Frontal cortex (tissue), 4 donors: ENCODE measurements around the gene PDE9A. TPM values are rescaled to one million over a fixed set of nuclear protein-coding genes. Genes with fewer than 3 reads are reported as not detected.

Experiments used
- DNase-seq, 2 donors: peaks; one replicate each; pipeline ENCODE4 v3.0.0; 2012; ENCODE audit warnings: low spot score in 2 of 2
- FAIRE-seq: peaks from 2 replicates; lab custom pipeline; 2012; peaks lifted over from hg19 to GRCh38; lab: Jason Lieb, UNC
- total RNA-seq: library from RNA; depleted of rRNA; stranded (reverse); fragments of >200 nt; gene quantifications from one replicate; pipeline ENCODE4 v1.2.3, GENCODE V29; 2014
- donor health status: control.
- donor health status: control.
- donor health status: control.

PDE9A gene
- total RNA-seq, 1 donor from 2014 or later: 13.0 TPM

GRCh38 chr21:42682661-42683210 is 29.3 kb downstream of the PDE9A start:
- DNase-seq (no peak), FAIRE-seq (no peak)

GRCh38 chr21:42683371-42684108 is 30.1 kb downstream of the PDE9A start:
- no peak for DNase-seq
- no peak for FAIRE-seq

- FAIRE-seq (no peak), DNase-seq (peak in 1 of 2 donors; percentile 51)
Measured at GRCh38 chr21:42684109-42684916, 30.9 kb downstream of the PDE9A start.

GRCh38 chr21:42685036-42685435 is 31.6 kb downstream of the PDE9A start:
- FAIRE-seq (no peak), DNase-seq (peak in 1 of 2 donors; percentile 46)

- no peak for FAIRE-seq
- DNase-seq: no peak
Measured at GRCh38 chr21:42685954-42686500, 32.6 kb downstream of the PDE9A start.

- no peak for DNase-seq
- no peak for FAIRE-seq
Measured at GRCh38 chr21:42687796-42688195, 34.4 kb downstream of the PDE9A start.

- DNase-seq (no peak), FAIRE-seq (no peak)
Measured at GRCh38 chr21:42688226-42688840, 34.9 kb downstream of the PDE9A start.

- DNase-seq (no peak), FAIRE-seq (no peak)
Measured at GRCh38 chr21:42688841-42689371, 35.5 kb downstream of the PDE9A start.

- FAIRE-seq: no peak
Measured at GRCh38 chr21:42690586-42690985, 37.2 kb downstream of the PDE9A start.

GRCh38 chr21:42691901-42692559 is 38.6 kb downstream of the PDE9A start:
- no peak for FAIRE-seq
- no peak for DNase-seq

More at GRCh38 chr21:42690586-42690985, 37.2 kb downstream of the PDE9A start:
- no peak for DNase-seq

- DNase-seq: no peak
- no peak for FAIRE-seq
Measured at GRCh38 chr21:42692688-42693087, 39.3 kb downstream of the PDE9A start.

GRCh38 chr21:42694751-42695696 is 41.6 kb downstream of the PDE9A start:
- no peak for FAIRE-seq
- DNase-seq: no peak

GRCh38 chr21:42695697-42696380 is 42.4 kb downstream of the PDE9A start:
- DNase-seq: no peak
- FAIRE-seq: no peak

- FAIRE-seq: no peak
Measured at GRCh38 chr21:42696501-42697040, 43.1 kb downstream of the PDE9A start.

GRCh38 chr21:42698733-42699132 is 45.3 kb downstream of the PDE9A start:
- FAIRE-seq (no peak), DNase-seq (no peak)

More at GRCh38 chr21:42696501-42697040, 43.1 kb downstream of the PDE9A start:
- DNase-seq: no peak

GRCh38 chr21:42699196-42699595 is 45.8 kb downstream of the PDE9A start:
- DNase-seq: no peak
- no peak for FAIRE-seq

GRCh38 chr21:42701706-42702456 is 48.5 kb downstream of the PDE9A start:
- FAIRE-seq: no peak
- DNase-seq: no peak
